ENCODE measurements around the gene ZSCAN30.

ZSCAN30 gene

GRCh38 chr18:35282353-35282752 lies 7.7 kb downstream of the ZSCAN30 start:
- peak overlapping the region; percentile 55 for H4K8ac ChIP-seq (ENCODE audit: low read length)
- no peak overlapping the region for H2AK5ac ChIP-seq (ENCODE audit: low read length, severe bottlenecking)
- H3K4me2 ChIP-seq (ENCODE audit: low read length, poor library complexity, severe bottlenecking), result no peak overlapping the region
- H3K27me3 ChIP-seq (ENCODE audit: control insufficient read depth in 1 of 2, insufficient read depth in 1 of 2, low read length in 2 of 2), result no peaks in the 10 kb centered on the region
- no peak overlapping the region for H3K14ac ChIP-seq (ENCODE audit: low read length in 2 of 2)
- H3K4me1 ChIP-seq (ENCODE audit: control insufficient read depth, insufficient read depth, low read depth, low read length), result no peaks in the 10 kb centered on the region
- DNase-seq, result peak; percentile 89
- no peak overlapping the region for H2BK12ac ChIP-seq (ENCODE audit: low read length in 2 of 2)
- peaks cover 31% of the 10 kb centered on the region for H3K79me1 ChIP-seq (replicated peaks; ENCODE audit: low read length, poor library complexity, severe bottlenecking)
- peaks cover 87% of the 10 kb centered on the region for H3K9me3 ChIP-seq (ENCODE audit: control insufficient read depth, low read length)
- no peak overlapping the region for H2BK15ac ChIP-seq (ENCODE audit: low read depth, poor library complexity, severe bottlenecking)
- H2AFZ ChIP-seq (ENCODE audit: low read depth, low read length), result no peak overlapping the region
- H3K18ac ChIP-seq (ENCODE audit: low read depth in 1 of 2, low read length in 2 of 2), result peak overlapping the region in 1 of 2 experiments; percentile 53
- WGBS, result 0% methylated on average over 1 of the region's 1 CpG
- H3K4ac ChIP-seq (ENCODE audit: low read depth in 1 of 2, low read length in 2 of 2), result no peak overlapping the region
- peak overlapping the region; percentile 26 for H3K9ac ChIP-seq (ENCODE audit: low read length)
- no peak overlapping the region for H3K27ac ChIP-seq (ENCODE audit: low read length, poor library complexity, severe bottlenecking)
- H3K4me3 ChIP-seq (ENCODE audit: insufficient read depth in 1 of 2, low read depth in 1 of 2, low read length in 2 of 2), result peak overlapping the region in 1 of 2 experiments; percentile 18
- no peak overlapping the region for H2BK120ac ChIP-seq (ENCODE audit: low read depth, low read length)
- no peak overlapping the region for H4K91ac ChIP-seq (ENCODE audit: low read length)
- H2BK5ac ChIP-seq (ENCODE audit: low read depth, low read length, poor library complexity, severe bottlenecking), result no peak overlapping the region
- peaks cover 24 to 29% of the 10 kb centered on the region in 2 experiments for H3K36me3 ChIP-seq (ENCODE audit: control insufficient read depth in 1 of 2, insufficient read depth in 2 of 2, low read depth in 1 of 2, low read length in 2 of 2)
- no peak overlapping the region for H3K23ac ChIP-seq (ENCODE audit: low read length in 2 of 2)

GRCh38 chr18:35278969-35279368 lies 11.1 kb downstream of the ZSCAN30 start:
- no peak overlapping the region for H2BK12ac ChIP-seq (ENCODE audit: low read length in 2 of 2)
- H3K18ac ChIP-seq (ENCODE audit: low read depth in 1 of 2, low read length in 2 of 2), result no peak overlapping the region
- no peak overlapping the region for H2BK15ac ChIP-seq (ENCODE audit: low read depth, poor library complexity, severe bottlenecking)
- peaks cover 17 to 21% of the 10 kb centered on the region in 2 experiments for H3K36me3 ChIP-seq (ENCODE audit: control insufficient read depth in 1 of 2, insufficient read depth in 2 of 2, low read depth in 1 of 2, low read length in 2 of 2)
- no peak overlapping the region for H3K23ac ChIP-seq (ENCODE audit: low read length in 2 of 2)
- H4K8ac ChIP-seq (ENCODE audit: low read length), result no peak overlapping the region
- no peaks in the 10 kb centered on the region for H3K27me3 ChIP-seq (ENCODE audit: control insufficient read depth in 1 of 2, insufficient read depth in 1 of 2, low read length in 2 of 2)
- no peak overlapping the region for H3K4me2 ChIP-seq (ENCODE audit: low read length, poor library complexity, severe bottlenecking)
- H3K27ac ChIP-seq (ENCODE audit: low read length, poor library complexity, severe bottlenecking), result no peak overlapping the region
- H3K14ac ChIP-seq (ENCODE audit: low read length in 2 of 2), result no peak overlapping the region
- no peaks in the 10 kb centered on the region for H3K4me1 ChIP-seq (ENCODE audit: control insufficient read depth, insufficient read depth, low read depth, low read length)
- H2BK5ac ChIP-seq (ENCODE audit: low read depth, low read length, poor library complexity, severe bottlenecking), result no peak overlapping the region
- H2BK120ac ChIP-seq (ENCODE audit: low read depth, low read length), result no peak overlapping the region
- no peak overlapping the region for H2AK5ac ChIP-seq (ENCODE audit: low read length, severe bottlenecking)
- peaks cover 24% of the 10 kb centered on the region for H3K79me1 ChIP-seq (replicated peaks; ENCODE audit: low read length, poor library complexity, severe bottlenecking)
- H3K4ac ChIP-seq (ENCODE audit: low read depth in 1 of 2, low read length in 2 of 2), result no peak overlapping the region
- H3K9ac ChIP-seq (ENCODE audit: low read length), result no peak overlapping the region
- DNase-seq, result no peak
- H2AFZ ChIP-seq (ENCODE audit: low read depth, low read length), result no peak overlapping the region
- no peak overlapping the region for H4K91ac ChIP-seq (ENCODE audit: low read length)
- peak overlapping the region in 1 of 2 experiments; percentile 55 for H3K4me3 ChIP-seq (ENCODE audit: insufficient read depth in 1 of 2, low read depth in 1 of 2, low read length in 2 of 2)
- H3K9me3 ChIP-seq (ENCODE audit: control insufficient read depth, low read length), result peaks cover 84% of the 10 kb centered on the region

- no peak overlapping the region for H3K27ac ChIP-seq (ENCODE audit: low read length, poor library complexity, severe bottlenecking)
- no peak overlapping the region for H2AFZ ChIP-seq (ENCODE audit: low read depth, low read length)
- H3K4me1 ChIP-seq (ENCODE audit: control insufficient read depth, insufficient read depth, low read depth, low read length), result no peaks in the 10 kb centered on the region
- no peak overlapping the region for H2BK5ac ChIP-seq (ENCODE audit: low read depth, low read length, poor library complexity, severe bottlenecking)
- peaks cover 81% of the 10 kb centered on the region for H3K9me3 ChIP-seq (ENCODE audit: control insufficient read depth, low read length)
- H3K18ac ChIP-seq (ENCODE audit: low read depth in 1 of 2, low read length in 2 of 2), result no peak overlapping the region
- no peaks in the 10 kb centered on the region for H3K27me3 ChIP-seq (ENCODE audit: control insufficient read depth in 1 of 2, insufficient read depth in 1 of 2, low read length in 2 of 2)
- 77% methylated on average over 1 of the region's 1 CpG for WGBS
- no peak overlapping the region for H4K91ac ChIP-seq (ENCODE audit: low read length)
- peaks cover 8 to 12% of the 10 kb centered on the region in 2 experiments for H3K36me3 ChIP-seq (ENCODE audit: control insufficient read depth in 1 of 2, insufficient read depth in 2 of 2, low read depth in 1 of 2, low read length in 2 of 2)
- H3K4ac ChIP-seq (ENCODE audit: low read depth in 1 of 2, low read length in 2 of 2), result no peak overlapping the region
- H3K4me2 ChIP-seq (ENCODE audit: low read length, poor library complexity, severe bottlenecking), result no peak overlapping the region
- no peak overlapping the region for H2BK15ac ChIP-seq (ENCODE audit: low read depth, poor library complexity, severe bottlenecking)
- no peak overlapping the region for H3K14ac ChIP-seq (ENCODE audit: low read length in 2 of 2)
- H3K79me1 ChIP-seq (replicated peaks; ENCODE audit: low read length, poor library complexity, severe bottlenecking), result peaks cover 17% of the 10 kb centered on the region
- no peak overlapping the region for H2AK5ac ChIP-seq (ENCODE audit: low read length, severe bottlenecking)
- DNase-seq, result no peak
- no peak overlapping the region for H2BK12ac ChIP-seq (ENCODE audit: low read length in 2 of 2)
- H3K4me3 ChIP-seq (ENCODE audit: insufficient read depth in 1 of 2, low read depth in 1 of 2, low read length in 2 of 2), result peak overlapping the region in 1 of 2 experiments; percentile 55
- no peak overlapping the region for H3K23ac ChIP-seq (ENCODE audit: low read length in 2 of 2)
- no peak overlapping the region for H4K8ac ChIP-seq (ENCODE audit: low read length)
- no peak overlapping the region for H3K9ac ChIP-seq (ENCODE audit: low read length)
- no peak overlapping the region for H2BK120ac ChIP-seq (ENCODE audit: low read depth, low read length)
Observed at GRCh38 chr18:35278085-35278484, 11.9 kb downstream of the ZSCAN30 start.

- peaks cover 85% of the 10 kb centered on the region for H3K9me3 ChIP-seq (ENCODE audit: control insufficient read depth, low read length)
- H3K23ac ChIP-seq (ENCODE audit: low read length in 2 of 2), result no peak overlapping the region
- H4K8ac ChIP-seq (ENCODE audit: low read length), result no peak overlapping the region
- no peak overlapping the region for H2BK120ac ChIP-seq (ENCODE audit: low read depth, low read length)
- H3K27ac ChIP-seq (ENCODE audit: low read length, poor library complexity, severe bottlenecking), result no peak overlapping the region
- H2AK5ac ChIP-seq (ENCODE audit: low read length, severe bottlenecking), result no peak overlapping the region
- no peak overlapping the region for H3K18ac ChIP-seq (ENCODE audit: low read depth in 1 of 2, low read length in 2 of 2)
- no peak for DNase-seq
- no peaks in the 10 kb centered on the region for H3K4me1 ChIP-seq (ENCODE audit: control insufficient read depth, insufficient read depth, low read depth, low read length)
- H2BK12ac ChIP-seq (ENCODE audit: low read length in 2 of 2), result no peak overlapping the region
- H3K14ac ChIP-seq (ENCODE audit: low read length in 2 of 2), result no peak overlapping the region
- H3K79me1 ChIP-seq (replicated peaks; ENCODE audit: low read length, poor library complexity, severe bottlenecking), result peaks cover 20% of the 10 kb centered on the region
- H2BK15ac ChIP-seq (ENCODE audit: low read depth, poor library complexity, severe bottlenecking), result no peak overlapping the region
- H3K36me3 ChIP-seq (ENCODE audit: control insufficient read depth in 1 of 2, insufficient read depth in 2 of 2, low read depth in 1 of 2, low read length in 2 of 2), result peaks cover 6 to 12% of the 10 kb centered on the region in 2 experiments
- H3K4ac ChIP-seq (ENCODE audit: low read depth in 1 of 2, low read length in 2 of 2), result no peak overlapping the region
- no peaks in the 10 kb centered on the region for H3K27me3 ChIP-seq (ENCODE audit: control insufficient read depth in 1 of 2, insufficient read depth in 1 of 2, low read length in 2 of 2)
- no peak overlapping the region for H4K91ac ChIP-seq (ENCODE audit: low read length)
- no peak overlapping the region for H2BK5ac ChIP-seq (ENCODE audit: low read depth, low read length, poor library complexity, severe bottlenecking)
- H3K9ac ChIP-seq (ENCODE audit: low read length), result no peak overlapping the region
- H2AFZ ChIP-seq (ENCODE audit: low read depth, low read length), result no peak overlapping the region
- H3K4me3 ChIP-seq (ENCODE audit: insufficient read depth in 1 of 2, low read depth in 1 of 2, low read length in 2 of 2), result no peak overlapping the region
- H3K4me2 ChIP-seq (ENCODE audit: low read length, poor library complexity, severe bottlenecking), result no peak overlapping the region
Observed at GRCh38 chr18:35277633-35278032, 12.4 kb downstream of the ZSCAN30 start.
